ENCODE measurements around the gene CNOT3.

CNOT3 gene

DNA sequence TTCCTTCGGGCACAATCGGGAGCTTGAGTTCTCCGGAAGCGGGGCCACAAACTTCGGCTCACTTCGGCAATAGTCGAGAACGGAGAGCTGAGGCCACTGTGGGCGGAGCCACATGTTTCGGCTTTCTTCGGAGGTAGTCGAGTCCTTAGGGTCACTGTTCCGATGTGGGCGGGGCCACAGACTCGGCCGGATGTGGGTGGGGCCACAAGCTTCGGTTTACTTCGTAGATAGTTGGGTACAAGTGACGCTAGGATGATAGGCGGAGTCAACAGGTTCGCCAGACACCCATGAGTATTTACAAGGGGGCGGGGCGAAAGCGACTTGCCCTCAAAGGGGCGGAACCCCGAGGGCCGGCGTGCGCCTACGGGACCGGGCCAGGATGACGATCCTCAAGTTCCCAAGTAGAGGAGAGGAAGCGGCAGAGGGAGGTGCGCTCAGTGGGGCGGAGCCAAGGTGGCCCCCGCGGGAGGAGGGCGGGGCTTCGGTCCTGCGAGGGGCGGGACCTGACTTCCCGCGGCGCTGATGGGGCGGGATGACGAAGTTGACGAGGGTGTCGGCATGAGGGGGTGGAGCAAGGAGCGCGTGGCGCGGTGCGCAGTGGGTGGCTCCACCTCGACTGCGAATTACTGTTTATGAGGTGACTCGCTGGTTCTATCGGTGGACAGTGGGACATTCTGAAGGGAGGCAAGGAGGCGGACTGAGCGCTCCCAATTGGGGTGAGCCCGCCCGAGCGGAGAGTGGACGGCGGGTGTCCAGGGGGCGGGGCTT is 52.4 kb downstream of the CNOT3 start:
- ChIA-PET POLR2A (interaction anchor here (0.5 to 6.4 kb wide), 24 partner anchors 10 to 384 kb away, joined by 3 to 241 read pairs (median 4); partner anchors contain the start of genes CNOT3, LENG1, LENG8 and LENG9), CTCF (interaction anchor here (0.7 to 3.2 kb wide), 12 partner anchors 8 to 201 kb away, joined by 3 to 28 read pairs (median 5); no protein-coding TSS in a partner anchor)
- Histone ChIP-seq H3K4me1 (ENCODE audit: control insufficient read depth, insufficient read depth, low read length) (peaks cover 14% of the 10 kb centered on the region), H3K9me3 (ENCODE audit: control insufficient read depth, insufficient read depth, low read depth, low read length) (no peaks in the 10 kb centered on the region), H3K27ac (ENCODE audit: extremely low read depth, low read depth, low read length) (peak overlapping the region; percentile 95), H3K4me3 (ENCODE audit: low read depth, low read length) (peak overlapping the region; percentile 87), H3K36me3 (ENCODE audit: control insufficient read depth in 2 of 2, insufficient read depth in 1 of 2, low read length in 2 of 2) (peaks cover 25 to 43% of the 10 kb centered on the region in 2 experiments)
- no peak for TF ChIP-seq ZNF571 (tag by site-specific recombination; IDR thresholded peaks at IDR 0.05)
- TF ChIP-seq ZNF24 (tag by site-specific recombination; IDR thresholded peaks at IDR 0.05) = no peak
- TF ChIP-seq, protein P1, sequence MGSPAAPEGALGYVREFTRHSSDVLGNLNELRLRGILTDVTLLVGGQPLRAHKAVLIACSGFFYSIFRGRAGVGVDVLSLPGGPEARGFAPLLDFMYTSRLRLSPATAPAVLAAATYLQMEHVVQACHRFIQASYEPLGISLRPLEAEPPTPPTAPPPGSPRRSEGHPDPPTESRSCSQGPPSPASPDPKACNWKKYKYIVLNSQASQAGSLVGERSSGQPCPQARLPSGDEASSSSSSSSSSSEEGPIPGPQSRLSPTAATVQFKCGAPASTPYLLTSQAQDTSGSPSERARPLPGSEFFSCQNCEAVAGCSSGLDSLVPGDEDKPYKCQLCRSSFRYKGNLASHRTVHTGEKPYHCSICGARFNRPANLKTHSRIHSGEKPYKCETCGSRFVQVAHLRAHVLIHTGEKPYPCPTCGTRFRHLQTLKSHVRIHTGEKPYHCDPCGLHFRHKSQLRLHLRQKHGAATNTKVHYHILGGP (tag by site-specific recombination; IDR thresholded peaks at IDR 0.05) = no peak
- TF ChIP-seq ZBTB21 (tag by site-specific recombination; IDR thresholded peaks at IDR 0.05) = peak; percentile 90
- 0 out of 2 replicates have a peak, but pooled peaks have one; percentile 39 for TF ChIP-seq ZNF660 (tag by site-specific recombination; IDR thresholded peaks at IDR 0.05)
- TF ChIP-seq ZNF626 (tag by site-specific recombination; IDR thresholded peaks at IDR 0.05) = no peak
- peak; percentile 95 for TF ChIP-seq ZNF629 (tag by site-specific recombination; IDR thresholded peaks at IDR 0.05)
- TF ChIP-seq ZNF48 (tag by site-specific recombination; IDR thresholded peaks at IDR 0.05) = no peak
- TF ChIP-seq ZFP37 (tag by site-specific recombination; IDR thresholded peaks at IDR 0.05) = 0 out of 2 replicates have a peak, but pooled peaks have one; percentile 36
- no peak for TF ChIP-seq ZNF558 (tag by site-specific recombination; IDR thresholded peaks at IDR 0.05)
- TF ChIP-seq, protein P2, sequence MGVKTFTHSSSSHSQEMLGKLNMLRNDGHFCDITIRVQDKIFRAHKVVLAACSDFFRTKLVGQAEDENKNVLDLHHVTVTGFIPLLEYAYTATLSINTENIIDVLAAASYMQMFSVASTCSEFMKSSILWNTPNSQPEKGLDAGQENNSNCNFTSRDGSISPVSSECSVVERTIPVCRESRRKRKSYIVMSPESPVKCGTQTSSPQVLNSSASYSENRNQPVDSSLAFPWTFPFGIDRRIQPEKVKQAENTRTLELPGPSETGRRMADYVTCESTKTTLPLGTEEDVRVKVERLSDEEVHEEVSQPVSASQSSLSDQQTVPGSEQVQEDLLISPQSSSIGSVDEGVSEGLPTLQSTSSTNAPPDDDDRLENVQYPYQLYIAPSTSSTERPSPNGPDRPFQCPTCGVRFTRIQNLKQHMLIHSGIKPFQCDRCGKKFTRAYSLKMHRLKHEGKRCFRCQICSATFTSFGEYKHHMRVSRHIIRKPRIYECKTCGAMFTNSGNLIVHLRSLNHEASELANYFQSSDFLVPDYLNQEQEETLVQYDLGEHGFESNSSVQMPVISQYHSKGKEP (tag by site-specific recombination; IDR thresholded peaks at IDR 0.05) = no peak
- TF ChIP-seq GFI1B (tag by site-specific recombination; IDR thresholded peaks at IDR 0.05) = no peak
- no peak for TF ChIP-seq ZNF146 (tag by site-specific recombination; IDR thresholded peaks at IDR 0.05)
- TF ChIP-seq, protein P3, sequence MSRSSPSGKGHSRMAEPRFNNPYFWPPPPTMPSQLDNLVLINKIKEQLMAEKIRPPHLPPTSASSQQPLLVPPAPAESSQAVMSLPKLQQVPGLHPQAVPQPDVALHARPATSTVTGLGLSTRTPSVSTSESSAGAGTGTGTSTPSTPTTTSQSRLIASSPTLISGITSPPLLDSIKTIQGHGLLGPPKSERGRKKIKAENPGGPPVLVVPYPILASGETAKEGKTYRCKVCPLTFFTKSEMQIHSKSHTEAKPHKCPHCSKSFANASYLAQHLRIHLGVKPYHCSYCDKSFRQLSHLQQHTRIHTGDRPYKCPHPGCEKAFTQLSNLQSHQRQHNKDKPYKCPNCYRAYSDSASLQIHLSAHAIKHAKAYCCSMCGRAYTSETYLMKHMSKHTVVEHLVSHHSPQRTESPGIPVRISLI (tag by site-specific recombination; IDR thresholded peaks at IDR 0.05) = no peak
- TF ChIP-seq, protein P4, sequence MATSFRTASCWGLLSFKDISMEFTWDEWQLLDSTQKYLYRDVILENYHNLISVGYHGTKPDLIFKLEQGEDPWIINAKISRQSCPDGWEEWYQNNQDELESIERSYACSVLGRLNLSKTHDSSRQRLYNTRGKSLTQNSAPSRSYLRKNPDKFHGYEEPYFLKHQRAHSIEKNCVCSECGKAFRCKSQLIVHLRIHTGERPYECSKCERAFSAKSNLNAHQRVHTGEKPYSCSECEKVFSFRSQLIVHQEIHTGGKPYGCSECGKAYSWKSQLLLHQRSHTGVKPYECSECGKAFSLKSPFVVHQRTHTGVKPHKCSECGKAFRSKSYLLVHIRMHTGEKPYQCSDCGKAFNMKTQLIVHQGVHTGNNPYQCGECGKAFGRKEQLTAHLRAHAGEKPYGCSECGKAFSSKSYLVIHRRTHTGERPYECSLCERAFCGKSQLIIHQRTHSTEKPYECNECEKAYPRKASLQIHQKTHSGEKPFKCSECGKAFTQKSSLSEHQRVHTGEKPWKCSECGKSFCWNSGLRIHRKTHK (tag by site-specific recombination; IDR thresholded peaks at IDR 0.05) = no peak
- TF ChIP-seq ZFP3 (tag by site-specific recombination; IDR thresholded peaks at IDR 0.05; ENCODE audit: low read depth) = no peak
- TF ChIP-seq ZNF354C (tag by site-specific recombination; IDR thresholded peaks at IDR 0.05; ENCODE audit: borderline replicate concordance, low read depth) = no peak
- no peak for TF ChIP-seq ZNF174 (tag by site-specific recombination; IDR thresholded peaks at IDR 0.05)
- TF ChIP-seq, protein P5, sequence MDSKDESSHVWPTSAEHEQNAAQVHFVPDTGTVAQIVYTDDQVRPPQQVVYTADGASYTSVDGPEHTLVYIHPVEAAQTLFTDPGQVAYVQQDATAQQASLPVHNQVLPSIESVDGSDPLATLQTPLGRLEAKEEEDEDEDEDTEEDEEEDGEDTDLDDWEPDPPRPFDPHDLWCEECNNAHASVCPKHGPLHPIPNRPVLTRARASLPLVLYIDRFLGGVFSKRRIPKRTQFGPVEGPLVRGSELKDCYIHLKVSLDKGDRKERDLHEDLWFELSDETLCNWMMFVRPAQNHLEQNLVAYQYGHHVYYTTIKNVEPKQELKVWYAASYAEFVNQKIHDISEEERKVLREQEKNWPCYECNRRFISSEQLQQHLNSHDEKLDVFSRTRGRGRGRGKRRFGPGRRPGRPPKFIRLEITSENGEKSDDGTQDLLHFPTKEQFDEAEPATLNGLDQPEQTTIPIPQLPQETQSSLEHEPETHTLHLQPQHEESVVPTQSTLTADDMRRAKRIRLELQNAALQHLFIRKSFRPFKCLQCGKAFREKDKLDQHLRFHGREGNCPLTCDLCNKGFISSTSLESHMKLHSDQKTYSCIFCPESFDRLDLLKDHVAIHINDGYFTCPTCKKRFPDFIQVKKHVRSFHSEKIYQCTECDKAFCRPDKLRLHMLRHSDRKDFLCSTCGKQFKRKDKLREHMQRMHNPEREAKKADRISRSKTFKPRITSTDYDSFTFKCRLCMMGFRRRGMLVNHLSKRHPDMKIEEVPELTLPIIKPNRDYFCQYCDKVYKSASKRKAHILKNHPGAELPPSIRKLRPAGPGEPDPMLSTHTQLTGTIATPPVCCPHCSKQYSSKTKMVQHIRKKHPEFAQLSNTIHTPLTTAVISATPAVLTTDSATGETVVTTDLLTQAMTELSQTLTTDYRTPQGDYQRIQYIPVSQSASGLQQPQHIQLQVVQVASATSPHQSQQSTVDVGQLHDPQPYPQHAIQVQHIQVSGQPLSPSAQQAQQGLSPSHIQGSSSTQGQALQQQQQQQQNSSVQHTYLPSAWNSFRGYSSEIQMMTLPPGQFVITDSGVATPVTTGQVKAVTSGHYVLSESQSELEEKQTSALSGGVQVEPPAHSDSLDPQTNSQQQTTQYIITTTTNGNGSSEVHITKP (tag by site-specific recombination; IDR thresholded peaks at IDR 0.05) = peak; percentile 92
- TF ChIP-seq, protein P6, sequence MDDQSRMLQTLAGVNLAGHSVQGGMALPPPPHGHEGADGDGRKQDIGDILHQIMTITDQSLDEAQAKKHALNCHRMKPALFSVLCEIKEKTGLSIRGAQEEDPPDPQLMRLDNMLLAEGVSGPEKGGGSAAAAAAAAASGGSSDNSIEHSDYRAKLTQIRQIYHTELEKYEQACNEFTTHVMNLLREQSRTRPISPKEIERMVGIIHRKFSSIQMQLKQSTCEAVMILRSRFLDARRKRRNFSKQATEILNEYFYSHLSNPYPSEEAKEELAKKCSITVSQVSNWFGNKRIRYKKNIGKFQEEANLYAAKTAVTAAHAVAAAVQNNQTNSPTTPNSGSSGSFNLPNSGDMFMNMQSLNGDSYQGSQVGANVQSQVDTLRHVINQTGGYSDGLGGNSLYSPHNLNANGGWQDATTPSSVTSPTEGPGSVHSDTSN (CRISPR knock-in tag; IDR thresholded peaks at IDR 0.05) = no peak
- TF ChIP-seq, protein P7, sequence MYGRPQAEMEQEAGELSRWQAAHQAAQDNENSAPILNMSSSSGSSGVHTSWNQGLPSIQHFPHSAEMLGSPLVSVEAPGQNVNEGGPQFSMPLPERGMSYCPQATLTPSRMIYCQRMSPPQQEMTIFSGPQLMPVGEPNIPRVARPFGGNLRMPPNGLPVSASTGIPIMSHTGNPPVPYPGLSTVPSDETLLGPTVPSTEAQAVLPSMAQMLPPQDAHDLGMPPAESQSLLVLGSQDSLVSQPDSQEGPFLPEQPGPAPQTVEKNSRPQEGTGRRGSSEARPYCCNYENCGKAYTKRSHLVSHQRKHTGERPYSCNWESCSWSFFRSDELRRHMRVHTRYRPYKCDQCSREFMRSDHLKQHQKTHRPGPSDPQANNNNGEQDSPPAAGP (tag by site-specific recombination; IDR thresholded peaks at IDR 0.05) = peak; percentile 86
- no peak for TF ChIP-seq ZNF624 (tag by site-specific recombination; IDR thresholded peaks at IDR 0.05)
- TF ChIP-seq SP7 (tag by site-specific recombination; IDR thresholded peaks at IDR 0.05) = peak; percentile 83
- TF ChIP-seq ZNF248 (tag by site-specific recombination; IDR thresholded peaks at IDR 0.05) = no peak
- TF ChIP-seq ZNF23 (tag by site-specific recombination; IDR thresholded peaks at IDR 0.05; ENCODE audit: borderline replicate concordance) = no peak
